ENCODE data around the gene GPR155. TPM values are rescaled to one million over a fixed set of nuclear protein-coding genes. Genes with fewer than 3 reads are reported as not detected.
"Not testable (repeated sequence)": the region's sequence is repeated elsewhere in the genome, so short reads cannot be mapped to it uniquely, and the experiment has no call there.

Gene GPR155
- total RNA-seq, 1 donor from 2014 or later: 9.9 TPM

DNA sequence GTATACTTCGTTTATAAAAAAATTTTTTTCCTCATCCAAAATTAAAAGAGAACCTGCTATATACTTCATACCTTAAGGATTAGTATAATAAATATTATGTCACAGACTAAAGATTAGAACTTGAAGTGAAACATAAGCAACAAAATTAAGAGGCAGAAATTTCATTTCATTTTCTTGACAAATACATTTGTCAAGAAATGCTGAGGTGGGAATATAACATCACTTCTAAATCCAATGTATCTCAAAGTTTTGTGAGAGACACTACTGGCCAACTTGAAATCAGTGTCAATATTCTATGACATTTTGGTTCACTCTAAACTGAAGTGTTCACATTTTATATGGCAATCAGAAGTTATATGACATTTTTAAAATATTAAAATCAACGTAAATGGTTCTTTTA lies 47.5 kb downstream of the GPR155 start:
- no peak for DNase-seq (ENCODE audit: low spot score)

- DNase-seq (ENCODE audit: low spot score): no peak
Measured at GRCh38 chr2:174438146-174438886, 48.5 kb downstream of the GPR155 start.

- DNase-seq (ENCODE audit: low spot score): peak; percentile 19
Measured at GRCh38 chr2:174436351-174436750, 50.5 kb downstream of the GPR155 start.

GRCh38 chr2:174431902-174432301 lies 54.9 kb downstream of the GPR155 start:
- DNase-seq (ENCODE audit: low spot score): no peak

DNA sequence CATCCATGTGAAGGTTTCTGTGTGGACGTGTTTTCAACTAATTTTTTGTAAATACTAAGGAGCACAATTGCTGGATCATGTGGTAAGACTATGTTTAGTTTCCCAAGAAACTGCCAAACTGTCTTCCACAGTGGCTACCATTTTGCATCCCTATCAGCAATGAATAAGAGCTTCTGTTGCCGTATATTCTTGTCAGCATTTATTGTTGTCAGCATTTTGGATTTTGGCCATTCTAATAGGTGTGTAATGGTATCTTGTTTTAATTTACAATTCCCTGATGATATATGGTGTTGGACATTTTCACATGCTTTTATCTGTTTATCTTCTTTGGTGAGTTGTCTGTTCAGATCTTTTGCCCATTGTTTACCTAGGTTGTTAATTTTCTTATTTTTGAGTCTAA lies 56.8 kb downstream of the GPR155 start:
- DNase-seq (ENCODE audit: low spot score): no peak

DNA sequence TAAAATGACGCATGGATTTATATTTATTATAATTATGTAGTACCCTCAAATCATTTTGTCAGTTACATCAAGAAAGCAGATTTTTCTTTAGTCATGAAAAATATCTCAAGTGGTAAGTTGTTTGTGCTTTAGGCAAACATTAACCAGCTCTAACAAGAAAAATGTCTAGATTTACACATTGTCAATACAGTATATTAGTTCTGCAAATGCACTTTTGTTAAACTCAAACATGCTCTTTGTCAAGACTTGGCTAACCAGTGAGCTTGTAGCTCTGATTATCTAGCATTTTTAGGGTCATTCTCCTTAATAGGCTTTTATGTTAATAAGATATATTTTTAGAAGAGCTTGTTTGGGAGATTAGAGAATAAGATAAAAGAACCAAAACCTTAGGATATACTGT lies 58.6 kb downstream of the GPR155 start:
- no peak for DNase-seq (ENCODE audit: low spot score)

DNA sequence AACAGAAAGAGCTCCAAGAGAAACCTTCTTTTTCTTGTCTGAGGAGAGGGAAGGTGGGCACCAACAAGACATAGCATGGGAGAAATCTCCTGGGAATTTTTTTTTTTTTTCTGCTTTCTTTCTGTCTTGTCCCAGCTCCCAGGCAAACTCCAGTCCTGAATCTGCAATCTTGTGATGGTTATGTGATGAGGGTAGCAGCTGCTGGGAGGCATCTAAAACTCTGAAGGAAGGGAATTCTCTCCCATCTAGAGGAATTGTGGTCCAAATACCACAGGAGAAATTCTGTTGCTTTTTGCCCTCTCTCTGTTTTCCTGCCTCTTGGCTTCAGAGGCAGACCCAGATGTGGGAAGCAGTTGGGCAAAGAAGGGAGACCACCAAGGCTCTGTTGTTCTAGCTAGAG lies 74.6 kb downstream of the GPR155 start:
- no peak for DNase-seq (ENCODE audit: low spot score)

- DNase-seq (ENCODE audit: low spot score): not testable (repeated sequence)
Measured at GRCh38 chr2:174410039-174410438, 76.8 kb downstream of the GPR155 start.

- DNase-seq (ENCODE audit: low spot score): no peak
Measured at GRCh38 chr2:174403628-174404027, 83.2 kb downstream of the GPR155 start.

GRCh38 chr2:174400853-174401252 lies 86.0 kb downstream of the GPR155 start:
- DNase-seq (ENCODE audit: low spot score): no peak

DNA sequence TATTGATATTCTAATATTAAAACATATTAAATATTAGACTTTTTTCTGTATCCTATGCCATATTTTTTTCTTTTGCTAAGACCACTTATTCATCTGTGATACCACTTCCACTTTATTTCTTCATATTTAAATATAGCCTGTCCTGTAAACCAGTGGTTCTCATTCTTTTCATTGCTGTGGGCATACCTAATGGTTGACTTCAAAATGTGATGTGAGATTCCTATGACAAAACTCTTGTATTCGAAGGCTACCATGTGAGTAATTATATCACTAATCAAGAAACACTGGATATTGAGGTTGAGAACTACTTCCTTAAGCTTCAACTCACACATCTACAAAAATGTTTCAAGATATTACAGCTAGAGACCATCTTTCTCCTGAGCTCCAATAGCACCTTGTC lies 87.7 kb downstream of the GPR155 start:
- no peak for DNase-seq (ENCODE audit: low spot score)

DNA sequence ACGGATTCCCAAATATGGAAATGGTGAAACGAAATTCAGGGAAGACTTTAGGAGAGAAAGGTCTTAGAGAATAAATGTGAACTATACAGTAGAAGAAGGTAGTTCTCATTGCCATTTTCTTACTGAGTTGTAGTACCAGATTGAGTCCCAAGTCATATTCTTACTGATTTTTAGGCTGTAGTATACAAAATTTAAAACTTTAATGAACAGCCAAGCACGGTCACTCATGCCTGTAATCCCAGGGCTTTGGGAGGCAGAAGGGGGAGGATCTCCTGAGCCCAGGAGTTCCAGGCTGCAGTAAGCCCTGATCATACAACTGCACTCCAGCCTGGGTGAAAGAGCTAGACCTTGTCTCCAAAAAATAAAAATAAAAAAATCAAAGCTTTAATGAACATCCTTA lies 89.1 kb downstream of the GPR155 start:
- no peak for DNase-seq (ENCODE audit: low spot score)

DNA sequence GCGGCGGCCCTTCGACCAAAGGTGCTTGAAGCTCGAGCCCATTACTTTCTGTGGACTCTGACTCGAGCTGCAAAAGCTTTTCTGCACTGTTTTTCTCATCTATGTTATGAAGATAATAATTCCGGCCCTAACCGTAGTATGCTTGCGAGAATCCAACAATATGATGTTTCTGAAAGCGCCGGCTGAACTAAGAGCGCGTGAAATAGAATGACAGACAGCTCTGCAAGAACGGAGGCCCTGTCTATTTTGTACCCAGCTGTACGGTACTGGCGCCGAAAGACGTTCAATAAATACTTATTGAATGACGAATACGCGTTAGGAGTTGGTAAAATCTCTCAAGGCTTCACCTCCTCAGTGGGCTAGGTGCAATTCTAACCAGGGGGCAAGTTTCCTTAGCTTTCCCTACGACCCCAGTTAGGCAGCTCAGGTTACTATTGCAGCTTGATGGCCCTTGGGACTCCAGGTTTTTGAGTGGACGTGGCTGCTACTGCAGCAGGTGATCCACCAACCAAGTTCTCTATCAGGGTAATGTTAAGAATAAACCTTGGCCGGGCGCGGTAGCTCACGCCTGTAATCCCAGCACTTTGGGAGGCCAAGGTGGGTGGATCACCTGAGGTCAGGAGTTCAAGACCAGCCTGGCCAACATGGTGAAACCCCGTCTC lies 90.7 kb downstream of the GPR155 start:
- no peak for DNase-seq (ENCODE audit: low spot score)

DNA sequence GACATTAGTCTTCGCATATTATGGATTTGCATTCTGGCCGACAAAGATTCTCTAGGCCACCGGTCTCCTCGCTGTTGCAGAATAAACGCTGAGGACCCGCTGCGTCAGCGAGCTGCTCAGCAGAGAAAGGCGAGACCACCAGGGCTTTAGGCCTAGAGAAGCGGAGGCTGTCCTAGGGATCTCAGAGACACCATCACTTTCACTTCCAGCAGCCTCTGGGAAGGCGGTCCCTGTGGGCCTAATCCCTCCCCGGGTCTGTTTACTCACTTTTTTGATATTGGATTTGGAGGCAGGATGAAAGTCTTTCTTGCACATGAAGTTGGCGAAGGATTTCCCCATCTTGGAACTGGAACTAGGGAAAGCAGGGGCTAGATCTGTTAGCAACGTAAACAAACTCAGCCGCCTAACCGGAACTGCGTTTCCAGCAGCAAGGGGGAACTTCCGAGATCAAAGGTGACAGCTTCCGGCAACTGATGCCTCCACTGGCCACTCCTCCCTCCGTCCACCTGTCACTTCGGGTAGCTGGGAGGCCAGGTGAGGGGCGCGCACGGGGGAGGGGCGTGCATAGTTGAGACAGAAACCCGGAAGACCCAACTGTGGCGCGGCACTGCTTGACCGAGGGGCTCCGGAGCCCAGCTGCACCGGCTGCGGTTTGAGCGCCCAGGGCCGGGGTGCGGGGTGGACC lies 91.4 kb downstream of the GPR155 start, which contains the start of gene SCRN3:
Gene SCRN3 (plus strand): TSS at position 447 of the 685 bp plus-strand sequence. CDS start 2,554 bp downstream, outside the sequence.
- peak; percentile 93 for DNase-seq (ENCODE audit: low spot score)

GRCh38 chr2:174392706-174393105 lies 94.1 kb downstream of the GPR155 start:
- DNase-seq (ENCODE audit: low spot score): no peak

- DNase-seq (ENCODE audit: low spot score): not testable (repeated sequence)
Measured at GRCh38 chr2:174390303-174390702, 96.5 kb downstream of the GPR155 start.

DNA sequence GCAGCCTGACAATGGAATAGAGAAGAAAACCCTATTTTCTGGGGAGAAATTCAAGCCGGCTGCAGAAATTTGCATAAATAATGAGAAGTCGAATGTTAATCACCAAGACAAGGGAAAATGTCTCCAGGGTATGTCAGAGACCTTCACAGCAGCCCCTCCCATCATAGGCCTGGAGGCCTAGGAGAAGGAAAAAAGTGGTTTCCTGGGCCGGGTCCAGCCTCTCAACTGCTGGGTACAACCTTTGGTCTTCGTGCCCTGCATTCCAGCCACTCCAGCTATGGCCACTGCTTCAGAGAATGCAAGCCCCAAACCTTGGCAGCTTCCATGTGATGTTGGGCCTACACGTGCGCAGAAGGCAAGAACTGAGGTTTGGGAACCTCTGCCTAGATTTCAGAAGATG lies 97.3 kb downstream of the GPR155 start:
- DNase-seq (ENCODE audit: low spot score): no peak

GRCh38 chr2:174388706-174389105 lies 98.1 kb downstream of the GPR155 start:
- DNase-seq (ENCODE audit: low spot score): not testable (repeated sequence)

DNA sequence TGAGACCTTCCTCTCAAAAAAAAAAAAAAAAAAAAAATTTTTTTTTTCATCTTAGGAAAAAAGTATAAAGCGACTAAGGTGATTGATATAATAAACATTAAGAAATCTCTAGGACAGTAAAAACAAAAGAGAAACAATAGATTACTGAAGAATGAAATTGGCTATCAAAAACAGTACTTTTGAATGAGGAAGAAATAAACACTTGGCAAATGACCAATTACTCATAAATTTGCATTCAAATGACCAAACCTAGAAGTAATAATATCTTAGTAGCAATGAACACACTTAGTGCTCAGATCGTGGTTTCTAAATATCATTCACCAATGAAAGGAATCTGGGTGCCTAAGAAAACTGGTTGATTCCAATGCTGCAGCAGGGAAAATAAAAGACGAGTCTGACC lies 101.6 kb downstream of the GPR155 start:
- no peak for DNase-seq (ENCODE audit: low spot score)

DNA sequence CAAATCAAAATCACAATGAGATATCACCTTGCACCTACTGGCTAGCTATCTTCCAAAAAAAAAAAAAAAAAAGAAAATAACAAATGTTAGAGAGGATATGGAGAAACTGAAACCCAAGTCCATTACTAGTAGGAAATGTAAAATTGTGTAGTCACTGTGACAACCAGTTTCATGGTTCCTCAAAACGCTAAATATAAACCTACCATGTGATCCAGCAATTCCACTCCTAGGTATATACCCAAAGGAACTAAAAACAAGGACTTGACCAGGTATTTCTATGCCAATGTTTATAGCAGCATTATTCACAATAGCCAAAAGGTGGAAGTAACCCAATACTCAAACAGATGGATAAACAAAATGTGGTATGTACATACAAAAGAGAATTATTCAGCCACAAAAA lies 103.0 kb downstream of the GPR155 start:
- no peak for DNase-seq (ENCODE audit: low spot score)

All from umbilical cord (tissue), 2 donors.